ENCODE measurements around the gene CCDC91.

DNA sequence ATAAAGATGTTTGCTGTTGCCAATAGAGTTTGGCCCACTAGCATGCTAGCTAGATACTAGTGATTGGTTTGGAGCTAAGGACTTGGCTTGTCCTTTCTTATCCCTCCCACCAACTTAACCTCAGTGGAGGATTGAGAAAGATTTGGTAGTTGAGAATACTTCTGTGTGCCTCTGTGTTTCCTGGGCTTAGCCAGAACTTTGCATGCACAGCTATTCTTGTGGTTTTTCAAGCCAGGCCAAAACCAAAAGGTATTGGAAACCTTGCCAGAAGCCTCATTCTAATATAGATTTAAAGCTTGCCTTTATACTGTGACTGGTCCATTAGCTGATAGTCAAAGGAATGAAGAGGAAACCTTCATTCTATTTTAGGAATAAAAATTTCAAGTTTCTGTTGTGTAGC is 188.5 kb downstream of the CCDC91 start:
- TF ChIP-seq, protein P1, sequence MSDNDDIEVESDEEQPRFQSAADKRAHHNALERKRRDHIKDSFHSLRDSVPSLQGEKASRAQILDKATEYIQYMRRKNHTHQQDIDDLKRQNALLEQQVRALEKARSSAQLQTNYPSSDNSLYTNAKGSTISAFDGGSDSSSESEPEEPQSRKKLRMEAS (IDR thresholded peaks at IDR 0.05), result no peak
- TF ChIP-seq POLR2A (IDR thresholded peaks at IDR 0.05; ENCODE audit: low read length) (no peak), SMC3 (IDR thresholded peaks at IDR 0.05) (no peak), BHLHE40 (IDR thresholded peaks at IDR 0.05; ENCODE audit: low read depth, low read length) (no peak), MAZ (IDR thresholded peaks at IDR 0.05; ENCODE audit: borderline replicate concordance, low read depth, low read length) (no peak), GATA3 (IDR thresholded peaks at IDR 0.05; ENCODE audit: borderline replicate concordance) (no peak), RAD21 (conservative IDR thresholded peaks at IDR 0.05 in 1 of 2, IDR thresholded peaks at IDR 0.05 in 1 of 2) (no peak), SREBF2 (IDR thresholded peaks at IDR 0.05) (no peak), EP300 (IDR thresholded peaks at IDR 0.05) (no peak), PHF8 (IDR thresholded peaks at IDR 0.05; ENCODE audit: borderline replicate concordance, low read depth) (no peak)
- TF ChIP-seq, protein P2, sequence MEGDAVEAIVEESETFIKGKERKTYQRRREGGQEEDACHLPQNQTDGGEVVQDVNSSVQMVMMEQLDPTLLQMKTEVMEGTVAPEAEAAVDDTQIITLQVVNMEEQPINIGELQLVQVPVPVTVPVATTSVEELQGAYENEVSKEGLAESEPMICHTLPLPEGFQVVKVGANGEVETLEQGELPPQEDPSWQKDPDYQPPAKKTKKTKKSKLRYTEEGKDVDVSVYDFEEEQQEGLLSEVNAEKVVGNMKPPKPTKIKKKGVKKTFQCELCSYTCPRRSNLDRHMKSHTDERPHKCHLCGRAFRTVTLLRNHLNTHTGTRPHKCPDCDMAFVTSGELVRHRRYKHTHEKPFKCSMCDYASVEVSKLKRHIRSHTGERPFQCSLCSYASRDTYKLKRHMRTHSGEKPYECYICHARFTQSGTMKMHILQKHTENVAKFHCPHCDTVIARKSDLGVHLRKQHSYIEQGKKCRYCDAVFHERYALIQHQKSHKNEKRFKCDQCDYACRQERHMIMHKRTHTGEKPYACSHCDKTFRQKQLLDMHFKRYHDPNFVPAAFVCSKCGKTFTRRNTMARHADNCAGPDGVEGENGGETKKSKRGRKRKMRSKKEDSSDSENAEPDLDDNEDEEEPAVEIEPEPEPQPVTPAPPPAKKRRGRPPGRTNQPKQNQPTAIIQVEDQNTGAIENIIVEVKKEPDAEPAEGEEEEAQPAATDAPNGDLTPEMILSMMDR (IDR thresholded peaks at IDR 0.05), result no peak
- TF ChIP-seq, protein P3, sequence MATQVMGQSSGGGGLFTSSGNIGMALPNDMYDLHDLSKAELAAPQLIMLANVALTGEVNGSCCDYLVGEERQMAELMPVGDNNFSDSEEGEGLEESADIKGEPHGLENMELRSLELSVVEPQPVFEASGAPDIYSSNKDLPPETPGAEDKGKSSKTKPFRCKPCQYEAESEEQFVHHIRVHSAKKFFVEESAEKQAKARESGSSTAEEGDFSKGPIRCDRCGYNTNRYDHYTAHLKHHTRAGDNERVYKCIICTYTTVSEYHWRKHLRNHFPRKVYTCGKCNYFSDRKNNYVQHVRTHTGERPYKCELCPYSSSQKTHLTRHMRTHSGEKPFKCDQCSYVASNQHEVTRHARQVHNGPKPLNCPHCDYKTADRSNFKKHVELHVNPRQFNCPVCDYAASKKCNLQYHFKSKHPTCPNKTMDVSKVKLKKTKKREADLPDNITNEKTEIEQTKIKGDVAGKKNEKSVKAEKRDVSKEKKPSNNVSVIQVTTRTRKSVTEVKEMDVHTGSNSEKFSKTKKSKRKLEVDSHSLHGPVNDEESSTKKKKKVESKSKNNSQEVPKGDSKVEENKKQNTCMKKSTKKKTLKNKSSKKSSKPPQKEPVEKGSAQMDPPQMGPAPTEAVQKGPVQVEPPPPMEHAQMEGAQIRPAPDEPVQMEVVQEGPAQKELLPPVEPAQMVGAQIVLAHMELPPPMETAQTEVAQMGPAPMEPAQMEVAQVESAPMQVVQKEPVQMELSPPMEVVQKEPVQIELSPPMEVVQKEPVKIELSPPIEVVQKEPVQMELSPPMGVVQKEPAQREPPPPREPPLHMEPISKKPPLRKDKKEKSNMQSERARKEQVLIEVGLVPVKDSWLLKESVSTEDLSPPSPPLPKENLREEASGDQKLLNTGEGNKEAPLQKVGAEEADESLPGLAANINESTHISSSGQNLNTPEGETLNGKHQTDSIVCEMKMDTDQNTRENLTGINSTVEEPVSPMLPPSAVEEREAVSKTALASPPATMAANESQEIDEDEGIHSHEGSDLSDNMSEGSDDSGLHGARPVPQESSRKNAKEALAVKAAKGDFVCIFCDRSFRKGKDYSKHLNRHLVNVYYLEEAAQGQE (IDR thresholded peaks at IDR 0.05), result no peak
- TF ChIP-seq, protein P4, sequence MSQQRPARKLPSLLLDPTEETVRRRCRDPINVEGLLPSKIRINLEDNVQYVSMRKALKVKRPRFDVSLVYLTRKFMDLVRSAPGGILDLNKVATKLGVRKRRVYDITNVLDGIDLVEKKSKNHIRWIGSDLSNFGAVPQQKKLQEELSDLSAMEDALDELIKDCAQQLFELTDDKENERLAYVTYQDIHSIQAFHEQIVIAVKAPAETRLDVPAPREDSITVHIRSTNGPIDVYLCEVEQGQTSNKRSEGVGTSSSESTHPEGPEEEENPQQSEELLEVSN (IDR thresholded peaks at IDR 0.05; ENCODE audit: borderline replicate concordance, low read depth), result no peak
- TF ChIP-seq, protein P5, sequence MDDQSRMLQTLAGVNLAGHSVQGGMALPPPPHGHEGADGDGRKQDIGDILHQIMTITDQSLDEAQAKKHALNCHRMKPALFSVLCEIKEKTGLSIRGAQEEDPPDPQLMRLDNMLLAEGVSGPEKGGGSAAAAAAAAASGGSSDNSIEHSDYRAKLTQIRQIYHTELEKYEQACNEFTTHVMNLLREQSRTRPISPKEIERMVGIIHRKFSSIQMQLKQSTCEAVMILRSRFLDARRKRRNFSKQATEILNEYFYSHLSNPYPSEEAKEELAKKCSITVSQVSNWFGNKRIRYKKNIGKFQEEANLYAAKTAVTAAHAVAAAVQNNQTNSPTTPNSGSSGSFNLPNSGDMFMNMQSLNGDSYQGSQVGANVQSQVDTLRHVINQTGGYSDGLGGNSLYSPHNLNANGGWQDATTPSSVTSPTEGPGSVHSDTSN (IDR thresholded peaks at IDR 0.05), result no peak

All from A549 (cell line).